Measurements from ENCODE around the gene PIK3R6.
A peak's percentile ranks its signal among the peaks of the same experiment; 100 is the strongest.

The PIK3R6 gene, protein sequence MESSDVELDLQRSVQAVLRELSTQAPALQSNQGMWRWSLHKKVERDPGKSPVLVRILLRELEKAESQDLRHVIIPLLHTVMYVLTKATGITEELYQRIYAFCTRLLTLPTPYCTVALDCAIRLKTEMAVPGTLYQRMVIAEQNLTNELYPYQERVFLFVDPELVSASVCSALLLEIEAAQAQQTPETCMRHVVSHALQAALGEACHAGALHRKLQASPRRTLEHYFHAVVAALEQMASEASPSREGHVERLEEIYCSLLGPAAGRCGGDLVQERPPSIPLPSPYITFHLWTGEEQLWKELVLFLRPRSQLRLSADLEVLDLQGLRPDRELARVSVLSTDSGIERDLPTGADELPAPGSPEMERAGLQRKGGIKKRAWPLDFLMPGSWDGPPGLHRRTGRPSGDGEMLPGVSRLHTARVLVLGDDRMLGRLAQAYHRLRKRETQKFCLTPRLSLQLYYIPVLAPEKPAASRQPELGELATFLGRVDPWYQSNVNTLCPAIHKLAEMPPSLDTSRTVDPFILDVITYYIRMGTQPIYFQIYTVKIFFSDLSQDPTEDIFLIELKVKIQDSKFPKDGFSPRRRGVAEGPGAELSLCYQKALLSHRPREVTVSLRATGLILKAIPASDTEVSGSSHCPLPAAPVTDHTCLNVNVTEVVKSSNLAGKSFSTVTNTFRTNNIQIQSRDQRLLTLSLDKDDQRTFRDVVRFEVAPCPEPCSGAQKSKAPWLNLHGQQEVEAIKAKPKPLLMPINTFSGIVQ

DNA sequence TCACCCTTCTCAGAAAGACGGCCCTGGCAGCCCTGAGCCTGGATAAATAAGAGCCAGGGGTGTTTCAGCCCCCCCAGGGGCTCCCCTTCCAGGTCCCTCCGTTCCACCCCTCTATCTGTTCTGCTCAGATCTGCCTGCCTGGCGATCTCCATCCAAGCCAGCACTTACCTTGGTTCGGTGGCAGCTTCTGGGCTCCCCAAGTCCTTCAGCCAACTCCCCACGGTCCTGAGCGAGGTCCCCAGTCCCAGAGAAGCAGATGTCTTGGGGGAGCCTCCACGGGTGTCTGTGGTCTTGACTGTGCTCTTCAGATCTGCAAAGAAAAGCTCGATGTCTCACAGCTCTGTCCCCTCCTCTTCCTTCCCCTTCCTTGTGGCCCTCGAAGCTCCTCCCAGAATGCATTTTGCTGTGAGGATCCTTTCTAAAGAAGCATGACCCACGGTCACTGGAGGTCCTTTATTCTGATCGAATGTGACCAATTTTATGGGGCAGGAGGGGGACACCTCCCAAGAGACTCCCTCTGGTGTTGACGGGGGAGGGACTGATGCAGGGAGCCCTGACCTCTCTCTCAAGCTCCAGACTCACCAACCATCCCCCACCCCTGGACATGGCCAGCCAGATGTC lies at the start of gene PIK3R6:
Gene PIK3R6 (minus strand): TSS at position 314 of the 621 bp plus-strand sequence. CDS start 17,880 bp downstream, outside the sequence.
- CTCF ChIA-PET: interaction anchor here (0.8 to 4.2 kb wide), 9 partner anchors 13 to 131 kb away, joined by 3 to 29 read pairs (median 3); no protein-coding TSS in a partner anchor
- DNase-seq (ENCODE audit: extremely low spot score): peak; percentile 57
- POLR2A ChIA-PET: interaction anchor here (0.6 to 1.6 kb wide), 5 partner anchors 9 to 96 kb away, joined by 3 to 8 read pairs (median 4); no protein-coding TSS in a partner anchor
- TF ChIP-seq, protein P1, sequence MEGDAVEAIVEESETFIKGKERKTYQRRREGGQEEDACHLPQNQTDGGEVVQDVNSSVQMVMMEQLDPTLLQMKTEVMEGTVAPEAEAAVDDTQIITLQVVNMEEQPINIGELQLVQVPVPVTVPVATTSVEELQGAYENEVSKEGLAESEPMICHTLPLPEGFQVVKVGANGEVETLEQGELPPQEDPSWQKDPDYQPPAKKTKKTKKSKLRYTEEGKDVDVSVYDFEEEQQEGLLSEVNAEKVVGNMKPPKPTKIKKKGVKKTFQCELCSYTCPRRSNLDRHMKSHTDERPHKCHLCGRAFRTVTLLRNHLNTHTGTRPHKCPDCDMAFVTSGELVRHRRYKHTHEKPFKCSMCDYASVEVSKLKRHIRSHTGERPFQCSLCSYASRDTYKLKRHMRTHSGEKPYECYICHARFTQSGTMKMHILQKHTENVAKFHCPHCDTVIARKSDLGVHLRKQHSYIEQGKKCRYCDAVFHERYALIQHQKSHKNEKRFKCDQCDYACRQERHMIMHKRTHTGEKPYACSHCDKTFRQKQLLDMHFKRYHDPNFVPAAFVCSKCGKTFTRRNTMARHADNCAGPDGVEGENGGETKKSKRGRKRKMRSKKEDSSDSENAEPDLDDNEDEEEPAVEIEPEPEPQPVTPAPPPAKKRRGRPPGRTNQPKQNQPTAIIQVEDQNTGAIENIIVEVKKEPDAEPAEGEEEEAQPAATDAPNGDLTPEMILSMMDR (IDR thresholded peaks at IDR 0.05; ENCODE audit: control extremely low read depth, extremely low read depth, low read depth, missing control alignments): no peak

DNA sequence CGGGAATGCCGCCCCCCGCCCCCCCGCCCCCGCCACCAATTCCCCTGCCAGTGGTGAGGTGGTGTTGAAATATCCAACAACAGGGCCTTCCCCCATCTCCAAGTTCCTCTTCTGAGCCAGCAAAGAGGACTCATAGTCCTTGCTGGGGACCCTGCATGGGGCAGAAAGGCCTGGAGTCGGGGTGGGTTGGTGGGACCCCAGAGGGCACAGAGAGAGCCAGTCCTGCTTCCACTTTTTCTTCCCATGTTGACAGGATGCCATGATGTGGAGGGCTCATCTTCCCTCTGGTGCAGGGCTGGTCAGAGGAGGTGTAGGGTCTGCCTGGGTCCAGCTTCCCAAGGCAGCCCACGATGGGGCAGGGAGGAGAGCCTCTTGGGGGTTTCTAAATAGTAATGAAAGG lies 49.0 kb upstream of the PIK3R6 start:
- TF ChIP-seq, protein P1 (IDR thresholded peaks at IDR 0.05; ENCODE audit: control extremely low read depth, extremely low read depth, low read depth, missing control alignments): no peak
- ChIA-PET POLR2A (no interaction called here), CTCF (interaction anchor here (1.5 to 9.1 kb wide), 3 partner anchors 9 to 82 kb away, joined by 5 to 67 read pairs (median 7); no protein-coding TSS in a partner anchor)
- DNase-seq (ENCODE audit: extremely low spot score): no peak

DNA sequence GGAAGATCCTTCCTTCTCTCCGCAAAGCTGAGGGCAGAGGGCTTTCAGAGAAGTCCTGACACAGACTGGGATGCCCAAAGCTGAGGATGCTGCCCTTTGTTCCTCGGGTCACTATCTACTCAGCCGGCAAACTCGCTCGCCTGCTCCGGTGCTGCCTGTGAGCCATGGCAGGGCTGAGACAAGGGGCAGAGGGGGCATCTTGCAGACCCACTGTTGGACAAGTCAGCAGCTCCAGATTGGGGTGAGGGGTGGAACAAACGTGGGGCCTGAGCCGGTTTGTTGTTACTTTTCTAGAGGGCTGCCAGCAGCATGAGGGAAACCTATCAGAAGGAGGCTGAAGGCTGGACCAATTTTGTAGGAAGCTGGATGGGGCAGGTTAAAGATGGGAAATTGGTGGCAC lies 47.1 kb upstream of the PIK3R6 start:
- no peak for DNase-seq (ENCODE audit: extremely low spot score)
- TF ChIP-seq, protein P1 (IDR thresholded peaks at IDR 0.05; ENCODE audit: control extremely low read depth, extremely low read depth, low read depth, missing control alignments): no peak
- CTCF ChIA-PET: interaction anchor here (0.7 to 9.1 kb wide), 5 partner anchors 14 to 39 kb away, joined by 3 to 67 read pairs (median 6); no protein-coding TSS in a partner anchor
- POLR2A ChIA-PET: no interaction called here

DNA sequence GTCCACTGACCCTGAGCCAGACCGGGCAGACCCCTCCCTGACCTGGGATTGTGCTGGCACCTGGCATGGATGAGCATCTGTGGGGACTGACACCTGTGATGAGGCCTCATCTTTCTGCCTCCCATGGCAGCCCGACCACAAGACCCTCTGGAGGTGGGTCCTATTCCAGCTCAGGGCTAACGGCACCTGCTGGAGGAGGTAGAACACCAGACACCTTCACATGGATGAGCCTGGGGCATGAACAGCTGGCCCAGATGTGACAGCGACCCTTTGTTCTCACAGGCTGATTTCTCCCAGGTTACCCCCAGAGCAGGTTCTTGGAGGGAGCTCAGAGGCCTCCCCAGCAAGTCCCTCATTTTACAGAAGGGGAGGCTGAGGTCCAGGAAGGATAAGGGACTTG lies 46.4 kb upstream of the PIK3R6 start:
- CTCF ChIA-PET: interaction anchor here (0.7 to 9.1 kb wide), 7 partner anchors 10 to 157 kb away, joined by 3 to 67 read pairs (median 6); no protein-coding TSS in a partner anchor
- no peak for DNase-seq (ENCODE audit: extremely low spot score)
- POLR2A ChIA-PET: no interaction called here
- TF ChIP-seq, protein P1 (IDR thresholded peaks at IDR 0.05; ENCODE audit: control extremely low read depth, extremely low read depth, low read depth, missing control alignments): no peak

DNA sequence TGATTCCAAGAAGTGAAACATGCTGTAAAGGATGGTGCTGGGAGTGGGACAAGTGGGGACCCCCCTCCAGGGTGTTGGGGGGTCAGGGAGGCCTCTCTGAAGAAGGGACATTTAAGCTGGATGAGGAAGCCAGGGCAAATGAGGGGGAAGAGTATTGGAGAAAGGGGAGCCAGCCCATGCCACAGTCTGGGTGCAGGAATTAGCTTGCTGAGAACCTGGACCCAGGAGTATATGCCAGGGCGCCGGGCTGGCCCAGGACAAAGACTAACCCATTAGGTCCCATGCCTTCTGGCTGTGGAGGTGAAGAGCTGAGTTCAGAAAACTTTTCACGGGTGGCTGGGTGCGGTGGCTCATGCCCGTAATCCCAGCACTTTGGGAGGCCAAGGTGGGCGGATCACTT lies 45.6 kb upstream of the PIK3R6 start:
- peak; percentile 8 for DNase-seq (ENCODE audit: extremely low spot score)
- TF ChIP-seq, protein P1 (IDR thresholded peaks at IDR 0.05; ENCODE audit: control extremely low read depth, extremely low read depth, low read depth, missing control alignments): no peak
- ChIA-PET POLR2A (interaction anchor here (0.6 kb wide), 1 partner anchor 802 kb away, joined by 3 read pairs; no protein-coding TSS in a partner anchor), CTCF (interaction anchor here (1.4 to 9.1 kb wide), 6 partner anchors 9 to 157 kb away, joined by 4 to 67 read pairs (median 18); no protein-coding TSS in a partner anchor)

Measured in GM10248 (cell line).